Cardiac muscle cell (in vitro differentiated cells and primary cell): ENCODE data around the gene C1RL. TPM values are rescaled to one million over a fixed set of nuclear protein-coding genes. Genes with fewer than 3 reads are reported as not detected.
A peak's percentile ranks its signal among the peaks of the same experiment; 100 is the strongest.

Experiments used
- DNase-seq, 2 donors: peaks; one replicate each; pipeline versions ENCODE4 v3.0.0 to v3.0.0-alpha.2; 2010 to 2017; ENCODE audit warnings: low read depth in 1 of 2, low spot score in 1 of 2
- H3K27ac ChIP-seq: fragments of 200-600 bp; sonication (generic); 2 replicates; pipeline ENCODE4 v1.5.1; 2016
- H3K27me3 ChIP-seq: fragments of 200-600 bp; sonication (generic); 2 replicates; pipeline ENCODE4 v1.6.0; 2016; ENCODE audit warnings: control low read depth
- H3K36me3 ChIP-seq: fragments of 200-600 bp; sonication (generic); 2 replicates; pipeline ENCODE4 v1.5.1; 2016; ENCODE audit warnings: control low read depth
- H3K4me1 ChIP-seq: fragments of 200-600 bp; sonication (generic); 2 replicates; pipeline ENCODE4 v1.8.1; 2017; ENCODE audit warnings: low read depth, mild to moderate bottlenecking, mixed run types
- H3K4me3 ChIP-seq: fragments of 200-600 bp; sonication (generic); 2 replicates; pipeline ENCODE4 v1.5.1; 2016; ENCODE audit warnings: mild to moderate bottlenecking
- H3K9me3 ChIP-seq: fragments of 200-600 bp; sonication (generic); 2 replicates; pipeline ENCODE4 v1.5.1; 2017; ENCODE audit warnings: low read depth, mild to moderate bottlenecking, control low read depth
- polyA plus RNA-seq: library from polyadenylated mRNA; unstranded; fragments of >200 nt; fragmentation: Nextera tagmentation; extraction: Ambion mirVana; gene quantifications from 2 replicates; pipeline ENCODE4 v1.2.1, GENCODE V29; 2016
- total RNA-seq: library from RNA; depleted of rRNA; stranded (reverse); fragments of >200 nt; gene quantifications from 2 replicates; pipeline ENCODE4 v1.2.3, GENCODE V29; 2016
- TF ChIP-seq, protein P1 (sequence below): IDR thresholded peaks from 2 replicates; pipeline ENCODE4 v1.5.1; 2012; ENCODE audit warnings: low read depth, mild to moderate bottlenecking, low read length

The C1RL gene
- total and polyA plus RNA-seq, 2 experiments from 2014 or later: 14.3 to 32.4 TPM

DNA sequence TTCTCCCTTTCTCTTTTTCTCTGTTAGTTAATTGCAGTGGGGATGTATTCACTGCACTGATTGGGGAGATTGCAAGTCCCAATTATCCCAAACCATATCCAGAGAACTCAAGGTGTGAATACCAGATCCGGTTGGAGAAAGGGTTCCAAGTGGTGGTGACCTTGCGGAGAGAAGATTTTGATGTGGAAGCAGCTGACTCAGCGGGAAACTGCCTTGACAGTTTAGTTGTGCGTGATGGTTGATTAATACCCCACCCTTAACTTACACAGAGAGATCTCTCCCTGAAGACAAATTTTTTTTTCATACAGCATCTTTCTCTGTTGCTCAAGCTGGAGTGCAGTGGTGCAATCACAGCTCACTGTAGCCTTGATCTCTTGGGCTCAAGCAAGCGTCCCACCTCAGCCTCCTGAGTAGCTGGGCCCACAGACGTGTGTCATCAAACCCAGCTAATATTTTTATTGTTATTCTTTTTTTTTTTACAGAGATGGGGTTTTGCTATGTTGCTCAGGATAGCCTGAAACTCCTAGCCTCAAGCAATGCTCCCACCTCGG is 43.9 kb downstream of the C1RL start:
- DNase-seq: no peak
- no peaks in the 10 kb centered on the region for H3K9me3 ChIP-seq
- no peak overlapping the region for H3K27ac ChIP-seq
- no peaks in the 10 kb centered on the region for H3K36me3 ChIP-seq
- TF ChIP-seq, protein P1, sequence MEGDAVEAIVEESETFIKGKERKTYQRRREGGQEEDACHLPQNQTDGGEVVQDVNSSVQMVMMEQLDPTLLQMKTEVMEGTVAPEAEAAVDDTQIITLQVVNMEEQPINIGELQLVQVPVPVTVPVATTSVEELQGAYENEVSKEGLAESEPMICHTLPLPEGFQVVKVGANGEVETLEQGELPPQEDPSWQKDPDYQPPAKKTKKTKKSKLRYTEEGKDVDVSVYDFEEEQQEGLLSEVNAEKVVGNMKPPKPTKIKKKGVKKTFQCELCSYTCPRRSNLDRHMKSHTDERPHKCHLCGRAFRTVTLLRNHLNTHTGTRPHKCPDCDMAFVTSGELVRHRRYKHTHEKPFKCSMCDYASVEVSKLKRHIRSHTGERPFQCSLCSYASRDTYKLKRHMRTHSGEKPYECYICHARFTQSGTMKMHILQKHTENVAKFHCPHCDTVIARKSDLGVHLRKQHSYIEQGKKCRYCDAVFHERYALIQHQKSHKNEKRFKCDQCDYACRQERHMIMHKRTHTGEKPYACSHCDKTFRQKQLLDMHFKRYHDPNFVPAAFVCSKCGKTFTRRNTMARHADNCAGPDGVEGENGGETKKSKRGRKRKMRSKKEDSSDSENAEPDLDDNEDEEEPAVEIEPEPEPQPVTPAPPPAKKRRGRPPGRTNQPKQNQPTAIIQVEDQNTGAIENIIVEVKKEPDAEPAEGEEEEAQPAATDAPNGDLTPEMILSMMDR: no peak
- no peak overlapping the region for H3K4me3 ChIP-seq
- no peaks in the 10 kb centered on the region for H3K27me3 ChIP-seq
- H3K4me1 ChIP-seq: peaks cover 5% of the 10 kb centered on the region

DNA sequence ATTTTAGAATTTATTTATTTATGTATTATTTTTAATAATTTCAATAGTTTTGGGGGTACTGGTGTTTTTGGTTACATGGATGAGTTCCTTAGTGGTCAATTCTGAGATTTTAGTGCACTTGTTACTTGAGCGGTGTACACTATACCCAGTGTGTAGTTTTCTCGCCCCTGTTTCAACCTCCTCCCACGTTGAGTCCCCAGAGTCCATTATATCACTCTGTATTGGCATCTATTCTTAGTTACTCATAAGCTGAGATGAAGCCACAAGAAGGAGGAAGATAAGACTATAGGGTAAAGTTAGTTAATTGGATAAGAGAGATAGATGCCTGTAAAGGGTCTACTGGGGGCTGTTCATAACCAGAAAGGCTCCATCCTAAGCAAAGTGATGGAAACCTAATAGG is 44.5 kb downstream of the C1RL start:
- TF ChIP-seq, protein P1: no peak
- no peak overlapping the region for H3K4me3 ChIP-seq
- no peaks in the 10 kb centered on the region for H3K36me3 ChIP-seq
- H3K9me3 ChIP-seq: no peaks in the 10 kb centered on the region
- H3K4me1 ChIP-seq: peaks cover 5% of the 10 kb centered on the region
- no peak overlapping the region for H3K27ac ChIP-seq
- H3K27me3 ChIP-seq: no peaks in the 10 kb centered on the region
- DNase-seq: no peak

DNA sequence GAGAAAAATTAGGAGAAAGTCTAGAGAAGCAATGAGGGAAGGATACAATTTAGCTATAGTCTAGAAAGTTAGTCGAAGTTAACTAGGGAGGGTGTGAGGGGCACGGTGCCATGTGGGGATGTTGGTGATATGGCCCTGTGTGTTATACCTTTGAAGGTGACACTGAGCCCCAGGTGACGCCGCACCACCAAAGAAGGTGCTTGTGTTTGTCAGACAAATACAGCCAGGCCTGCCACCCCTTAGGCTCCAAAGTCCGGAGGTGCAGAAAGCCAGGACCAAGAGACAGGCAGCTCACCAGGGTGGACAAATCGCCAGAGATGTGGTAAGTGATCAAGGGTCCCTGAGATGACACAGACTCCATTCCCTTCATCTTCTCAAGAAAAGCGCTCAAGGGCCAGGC is 47.4 kb downstream of the C1RL start:
- no peaks in the 10 kb centered on the region for H3K27me3 ChIP-seq
- no peak for DNase-seq
- H3K36me3 ChIP-seq: no peaks in the 10 kb centered on the region
- no peaks in the 10 kb centered on the region for H3K9me3 ChIP-seq
- TF ChIP-seq, protein P1: no peak
- no peak overlapping the region for H3K27ac ChIP-seq
- no peak overlapping the region for H3K4me3 ChIP-seq
- H3K4me1 ChIP-seq: peaks cover 3% of the 10 kb centered on the region

DNA sequence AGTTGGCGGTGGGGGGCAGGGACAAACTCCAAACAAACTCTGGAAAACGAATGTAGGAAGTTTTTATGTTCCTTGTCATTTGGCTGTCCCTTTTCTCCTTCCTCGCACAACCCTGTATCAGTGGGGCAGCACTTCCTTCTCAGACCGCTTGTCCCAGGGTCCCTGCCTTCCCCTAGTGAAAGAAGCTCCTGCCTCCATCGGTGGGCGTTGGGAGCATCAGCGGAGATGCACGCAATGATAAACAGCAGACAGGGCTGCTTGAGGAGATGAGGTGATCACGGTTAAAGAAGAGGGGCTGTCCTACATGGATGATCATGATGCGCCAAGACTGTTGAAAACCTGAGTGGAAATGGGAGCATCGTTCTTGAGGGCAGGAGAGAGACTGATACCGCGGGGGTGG is 47.9 kb downstream of the C1RL start:
- Histone ChIP-seq H3K27me3 (no peaks in the 10 kb centered on the region), H3K27ac (no peak overlapping the region), H3K4me3 (no peak overlapping the region)

DNA sequence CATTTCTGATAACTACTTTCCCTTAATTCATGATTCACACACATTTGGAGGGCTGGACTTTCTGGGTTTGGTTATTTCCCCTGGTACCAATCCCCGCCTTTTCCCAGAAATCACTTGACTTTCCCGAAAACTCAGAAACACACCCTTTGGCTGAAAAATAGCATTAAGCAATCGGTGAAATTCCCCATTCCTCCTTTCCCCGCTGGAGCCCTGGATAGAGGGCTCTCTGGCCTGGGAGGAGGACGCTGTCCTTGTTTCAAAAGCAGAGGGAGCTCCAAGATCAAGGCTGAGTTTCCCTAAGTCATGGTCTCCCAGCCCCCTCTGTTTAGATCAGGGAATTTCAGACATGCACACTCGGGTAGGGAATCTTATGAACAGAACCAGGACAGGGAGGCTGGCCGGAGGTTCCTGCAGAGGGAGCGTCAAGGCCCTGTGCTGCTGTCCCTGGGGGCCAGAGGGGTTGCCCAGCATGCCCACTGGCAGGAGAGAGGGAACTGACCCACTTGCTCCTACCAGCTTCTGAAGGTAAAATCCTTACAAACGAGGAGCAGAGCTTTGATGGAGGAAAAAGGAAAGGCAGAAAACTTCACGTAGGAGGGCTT is 48.6 kb downstream of the C1RL start, which contains the start of gene C1S:
Gene C1S, plus strand, starts transcription at position 366 of the 602 bp plus-strand sequence. CDS start 1,195 bp downstream, outside the sequence.
- no peaks in the 10 kb centered on the region for H3K27me3 ChIP-seq
- peaks cover 3% of the 10 kb centered on the region for H3K4me1 ChIP-seq
- DNase-seq: peak; percentile 87 to 99
- no peaks in the 10 kb centered on the region for H3K36me3 ChIP-seq
- no peak within 1 kb of the TSS for H3K27ac ChIP-seq
- H3K9me3 ChIP-seq: no peaks in the 10 kb centered on the region
- H3K4me3 ChIP-seq: no peak within 1 kb of the TSS
- TF ChIP-seq, protein P1: peak; percentile 95

More for the DNA sequence above, 47.9 kb downstream of the C1RL start:
- no peaks in the 10 kb centered on the region for H3K36me3 ChIP-seq
- TF ChIP-seq, protein P1: no peak
- no peak for DNase-seq
- no peaks in the 10 kb centered on the region for H3K9me3 ChIP-seq
- H3K4me1 ChIP-seq: peaks cover 3% of the 10 kb centered on the region
